Endothelial cell (in vitro differentiated cells): ENCODE measurements around the gene KLF13. TPM values are rescaled to one million over a fixed set of nuclear protein-coding genes. Genes with fewer than 3 reads are reported as not detected.

ENCODE experiments used
- DNase-seq: peaks from one replicate; pipeline ENCODE4 v3.0.0; 2021; ENCODE audit warnings: low spot score
- H3K27ac Mint-ChIP-seq: one replicate; pipeline ENCODE4 v1.8.0; 2021; ENCODE audit warnings: mixed read lengths, inconsistent platforms; ENCODE audit not compliant: unreplicated experiment
- H3K27me3 Mint-ChIP-seq: one replicate; pipeline ENCODE4 v1.8.0; 2021; ENCODE audit warnings: mild to moderate bottlenecking, moderate library complexity, mixed read lengths, inconsistent platforms; ENCODE audit not compliant: unreplicated experiment
- H3K36me3 Mint-ChIP-seq: one replicate; pipeline ENCODE4 v1.8.0; 2021; ENCODE audit warnings: mild to moderate bottlenecking, low read depth, mixed read lengths, inconsistent platforms; ENCODE audit not compliant: unreplicated experiment
- H3K4me1 Mint-ChIP-seq: one replicate; pipeline ENCODE4 v1.8.0; 2021; ENCODE audit warnings: mild to moderate bottlenecking, mixed read lengths, inconsistent platforms; ENCODE audit not compliant: unreplicated experiment
- H3K4me3 Mint-ChIP-seq: one replicate; pipeline ENCODE4 v1.8.0; 2021; ENCODE audit warnings: mild to moderate bottlenecking, mixed read lengths, inconsistent platforms; ENCODE audit not compliant: unreplicated experiment
- H3K9me3 Mint-ChIP-seq: one replicate; pipeline ENCODE4 v1.8.0; 2021; ENCODE audit warnings: mixed read lengths, inconsistent platforms; ENCODE audit not compliant: unreplicated experiment
- total RNA-seq: library from RNA; stranded (reverse); fragmentation: NEBNext Ultra II Directional; extraction: Animal tissue kit (Norgen Biotek cat#: 25700); gene quantifications from one replicate; pipeline ENCODE4 v1.2.1, GENCODE V29; 2021; ENCODE audit not compliant: unreplicated experiment
- TF ChIP-seq, protein P1 (sequence below): fragments of 200-600 bp; sonication (generic); IDR thresholded peaks from one replicate; pipeline ENCODE4 v1.5.0; 2021; ENCODE audit warnings: antibody characterized with exemption; ENCODE audit not compliant: unreplicated experiment

Gene KLF13
- total RNA-seq, 1 donor from 2014 or later = 45.1 TPM

DNA sequence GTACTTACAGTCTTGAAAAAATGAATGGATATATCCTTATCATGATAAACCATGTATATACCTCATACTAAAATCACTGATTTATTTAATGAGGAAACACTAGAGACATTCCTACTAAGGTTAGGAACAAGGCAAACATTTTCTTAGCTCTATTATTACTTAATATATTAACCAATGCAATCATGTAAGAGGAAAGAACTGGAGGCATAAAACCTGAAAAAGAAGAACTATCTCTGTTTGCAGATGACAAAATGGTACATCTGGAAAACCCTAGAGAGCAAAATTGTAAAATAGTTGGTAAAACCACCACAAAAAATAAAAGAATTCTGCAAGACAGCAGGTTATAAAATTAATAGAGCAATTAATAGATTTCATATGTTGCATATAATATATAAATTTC lies 81.2 kb downstream of the KLF13 start:
- TF ChIP-seq, protein P1, sequence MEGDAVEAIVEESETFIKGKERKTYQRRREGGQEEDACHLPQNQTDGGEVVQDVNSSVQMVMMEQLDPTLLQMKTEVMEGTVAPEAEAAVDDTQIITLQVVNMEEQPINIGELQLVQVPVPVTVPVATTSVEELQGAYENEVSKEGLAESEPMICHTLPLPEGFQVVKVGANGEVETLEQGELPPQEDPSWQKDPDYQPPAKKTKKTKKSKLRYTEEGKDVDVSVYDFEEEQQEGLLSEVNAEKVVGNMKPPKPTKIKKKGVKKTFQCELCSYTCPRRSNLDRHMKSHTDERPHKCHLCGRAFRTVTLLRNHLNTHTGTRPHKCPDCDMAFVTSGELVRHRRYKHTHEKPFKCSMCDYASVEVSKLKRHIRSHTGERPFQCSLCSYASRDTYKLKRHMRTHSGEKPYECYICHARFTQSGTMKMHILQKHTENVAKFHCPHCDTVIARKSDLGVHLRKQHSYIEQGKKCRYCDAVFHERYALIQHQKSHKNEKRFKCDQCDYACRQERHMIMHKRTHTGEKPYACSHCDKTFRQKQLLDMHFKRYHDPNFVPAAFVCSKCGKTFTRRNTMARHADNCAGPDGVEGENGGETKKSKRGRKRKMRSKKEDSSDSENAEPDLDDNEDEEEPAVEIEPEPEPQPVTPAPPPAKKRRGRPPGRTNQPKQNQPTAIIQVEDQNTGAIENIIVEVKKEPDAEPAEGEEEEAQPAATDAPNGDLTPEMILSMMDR = no peak
- Mint-ChIP-seq H3K4me1 (no peaks in the 10 kb centered on the region), H3K9me3 (peaks cover 3% of the 10 kb centered on the region), H3K36me3 (peaks cover 4% of the 10 kb centered on the region), H3K4me3 (no peak overlapping the region), H3K27ac (no peak overlapping the region), H3K27me3 (peaks cover 2% of the 10 kb centered on the region)
- DNase-seq = no peak

DNA sequence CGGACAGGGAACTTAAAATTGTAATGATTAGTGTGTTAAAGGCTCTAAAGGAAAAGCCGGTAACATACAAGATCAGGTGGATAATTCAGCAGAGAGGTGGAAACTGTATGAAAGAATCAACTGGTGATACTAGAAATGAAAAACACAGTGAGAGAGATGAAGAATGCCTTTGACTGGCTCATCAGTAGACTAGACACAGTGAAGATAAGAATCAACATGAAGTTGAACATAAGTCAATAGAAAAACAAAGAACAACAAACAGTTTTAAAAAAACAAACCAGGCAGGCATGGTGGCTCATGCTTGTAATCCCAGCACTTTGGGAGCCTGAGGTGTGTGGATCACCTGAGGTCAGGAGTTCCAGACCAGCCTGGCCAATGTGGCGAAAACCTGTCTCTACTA lies 82.1 kb downstream of the KLF13 start:
- H3K27me3 Mint-ChIP-seq = peaks cover 2% of the 10 kb centered on the region
- DNase-seq = no peak
- no peak overlapping the region for H3K27ac Mint-ChIP-seq
- H3K4me1 Mint-ChIP-seq = no peaks in the 10 kb centered on the region
- peaks cover 3% of the 10 kb centered on the region for H3K9me3 Mint-ChIP-seq
- no peaks in the 10 kb centered on the region for H3K36me3 Mint-ChIP-seq
- TF ChIP-seq, protein P1 = no peak
- H3K4me3 Mint-ChIP-seq = no peak overlapping the region

DNA sequence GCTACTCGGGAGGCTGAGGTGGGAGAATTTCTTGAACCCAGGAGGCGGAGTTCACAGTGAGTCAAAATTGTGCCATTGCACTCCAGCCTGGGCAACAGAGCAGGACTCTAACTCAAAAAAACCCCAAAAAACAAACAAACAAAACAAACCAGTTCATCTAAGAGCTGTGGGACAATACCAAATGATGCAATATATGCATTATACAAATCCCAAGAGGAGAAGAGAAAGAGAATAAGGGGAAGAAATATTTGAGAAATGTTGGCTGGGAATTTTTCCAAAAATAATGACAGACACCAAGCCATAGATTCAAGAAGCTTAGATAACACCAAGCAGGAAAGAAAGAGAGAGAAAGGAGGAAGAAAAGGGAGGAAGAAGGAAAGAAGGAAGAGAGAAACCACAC lies 82.5 kb downstream of the KLF13 start:
- Mint-ChIP-seq H3K27ac (no peak overlapping the region), H3K4me1 (no peaks in the 10 kb centered on the region), H3K36me3 (no peaks in the 10 kb centered on the region), H3K27me3 (peaks cover 2% of the 10 kb centered on the region), H3K4me3 (no peak overlapping the region), H3K9me3 (peaks cover 3% of the 10 kb centered on the region)
- no peak for DNase-seq
- TF ChIP-seq, protein P1 = no peak

DNA sequence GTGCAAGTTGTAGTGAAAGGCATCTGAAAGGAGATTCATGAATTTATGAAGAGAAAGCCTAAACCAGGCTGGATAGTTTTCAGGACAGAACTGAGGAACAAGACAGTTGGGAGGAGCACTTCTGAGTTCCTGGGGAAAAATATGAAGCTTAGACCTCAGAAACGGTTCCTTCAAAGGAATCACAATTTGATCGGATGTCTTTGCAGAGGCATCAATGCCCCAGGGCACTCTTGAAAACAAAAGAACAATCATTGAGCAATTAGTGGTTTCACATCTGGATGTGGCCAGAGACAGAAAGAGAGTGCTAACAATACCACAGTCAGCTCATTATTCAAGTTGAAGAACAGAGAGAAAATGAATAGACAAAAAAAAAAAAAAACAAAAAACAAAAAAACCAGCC lies 86.2 kb downstream of the KLF13 start:
- Mint-ChIP-seq H3K4me1 (no peaks in the 10 kb centered on the region), H3K9me3 (peaks cover 3% of the 10 kb centered on the region), H3K4me3 (no peak overlapping the region), H3K27ac (no peak overlapping the region), H3K36me3 (no peaks in the 10 kb centered on the region), H3K27me3 (no peaks in the 10 kb centered on the region)
- TF ChIP-seq, protein P1 = no peak
- no peak for DNase-seq

DNA sequence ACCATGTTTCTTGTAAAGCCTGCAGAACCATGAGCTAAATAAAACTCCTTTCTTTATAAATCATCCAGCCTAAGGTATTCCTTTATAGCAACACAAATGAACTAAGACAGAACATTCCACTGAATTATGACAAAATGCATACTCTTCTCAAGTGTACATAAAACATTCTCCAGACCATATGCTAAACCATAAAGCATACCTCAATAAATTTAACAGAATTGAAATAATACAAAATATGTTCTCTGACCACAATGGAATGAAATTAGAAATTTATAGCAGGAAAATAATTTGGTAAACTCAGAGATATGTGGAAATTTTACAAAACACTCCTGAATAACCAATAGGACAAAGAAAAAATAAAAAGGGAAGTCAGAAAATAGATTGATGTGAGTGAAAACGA lies 88.6 kb downstream of the KLF13 start:
- no peak for DNase-seq
- TF ChIP-seq, protein P1 = no peak

More for the DNA sequence above, 88.6 kb downstream of the KLF13 start:
- Mint-ChIP-seq H3K4me3 (no peak overlapping the region), H3K27ac (no peak overlapping the region), H3K27me3 (no peaks in the 10 kb centered on the region), H3K4me1 (no peaks in the 10 kb centered on the region), H3K9me3 (no peaks in the 10 kb centered on the region), H3K36me3 (no peaks in the 10 kb centered on the region)
